Activated T-helper 1 cell treated with anti-CD3 and anti-CD28 coated beads, Interleukin-12 subunit alpha, Interleukin-12 subunit beta, Interleukin-2, Interleukin-4 antibody, amounts not matched to agents 30 ng/mL and 10 ng/mL and 1 ng/mL, durations not matched to agents 14 hours and 24 hours and 36 hours (primary cell): Measurements from ENCODE around the gene TUSC2. TPM values are rescaled to one million over a fixed set of nuclear protein-coding genes. Genes with fewer than 3 reads are reported as not detected.
"Not testable (repeated sequence)": the region's sequence is repeated elsewhere in the genome, so short reads cannot be mapped to it uniquely, and the experiment has no call there.

Experiments
- DNase-seq: peaks from one replicate; pipeline ENCODE4 v3.0.0; 2021; ENCODE audit warnings: low spot score
- H3K27ac Mint-ChIP-seq: one replicate; pipeline ENCODE4 v1.8.0; 2021; ENCODE audit warnings: mild to moderate bottlenecking, mixed read lengths
- H3K27me3 Mint-ChIP-seq: one replicate; pipeline ENCODE4 v1.8.0; 2022; ENCODE audit warnings: mild to moderate bottlenecking, moderate library complexity, mixed read lengths; ENCODE audit not compliant: insufficient read depth
- H3K36me3 Mint-ChIP-seq: one replicate; pipeline ENCODE4 v1.8.0; 2021; ENCODE audit warnings: low read depth, mixed read lengths
- H3K4me1 Mint-ChIP-seq: one replicate; pipeline ENCODE4 v1.8.0; 2021; ENCODE audit warnings: low read depth, mixed read lengths
- H3K4me3 Mint-ChIP-seq: one replicate; pipeline ENCODE4 v1.8.0; 2021; ENCODE audit warnings: mild to moderate bottlenecking, moderate library complexity, mixed read lengths
- H3K9me3 Mint-ChIP-seq: one replicate; pipeline ENCODE4 v1.8.0; 2021; ENCODE audit warnings: mixed read lengths
- intact Hi-C: fragments of 100-400 bp; cut with micrococcal nuclease; formaldehyde crosslinking; loops from one replicate; pipeline ENCODE4 v1.15.1; 2024
- total RNA-seq: library from RNA; stranded (reverse); gene quantifications from 2 replicates; pipeline ENCODE4 v1.2.3, GENCODE V29; 2022

The TUSC2 gene
- total RNA-seq, 1 donor from 2014 or later, result 29.9 TPM

GRCh38 chr3:50290161-50290641, 37.8 kb downstream of the TUSC2 start:
- H3K27me3 Mint-ChIP-seq, result no peaks in the 10 kb centered on the region
- peaks cover 14% of the 10 kb centered on the region for H3K4me1 Mint-ChIP-seq
- no peak for DNase-seq
- H3K27ac Mint-ChIP-seq, result no peak overlapping the region
- H3K4me3 Mint-ChIP-seq, result peak overlapping the region; percentile 63
- intact Hi-C loops, result no loop called here
- H3K36me3 Mint-ChIP-seq, result peaks cover 15% of the 10 kb centered on the region
- H3K9me3 Mint-ChIP-seq, result no peaks in the 10 kb centered on the region

GRCh38 chr3:50289130-50289529, 38.9 kb downstream of the TUSC2 start:
- intact Hi-C loops, result no loop called here
- H3K4me3 Mint-ChIP-seq, result peak overlapping the region; percentile 63
- no peaks in the 10 kb centered on the region for H3K27me3 Mint-ChIP-seq
- H3K36me3 Mint-ChIP-seq, result peaks cover 15% of the 10 kb centered on the region
- peaks cover 14% of the 10 kb centered on the region for H3K4me1 Mint-ChIP-seq
- no peak for DNase-seq
- H3K27ac Mint-ChIP-seq, result no peak overlapping the region
- H3K9me3 Mint-ChIP-seq, result no peaks in the 10 kb centered on the region

GRCh38 chr3:50288387-50289007, 39.5 kb downstream of the TUSC2 start:
- Mint-ChIP-seq H3K4me3 (no peak overlapping the region), H3K4me1 (peaks cover 14% of the 10 kb centered on the region), H3K9me3 (no peaks in the 10 kb centered on the region), H3K36me3 (peaks cover 15% of the 10 kb centered on the region), H3K27ac (no peak overlapping the region), H3K27me3 (no peaks in the 10 kb centered on the region)
- DNase-seq, result no peak
- intact Hi-C loops, result no loop called here

GRCh38 chr3:50287262-50287661, 40.8 kb downstream of the TUSC2 start:
- Mint-ChIP-seq H3K9me3 (no peaks in the 10 kb centered on the region), H3K4me3 (no peak overlapping the region), H3K4me1 (peaks cover 6% of the 10 kb centered on the region), H3K36me3 (peaks cover 15% of the 10 kb centered on the region), H3K27ac (no peak overlapping the region), H3K27me3 (no peaks in the 10 kb centered on the region)
- no peak for DNase-seq
- intact Hi-C loops, result no loop called here

- H3K27ac Mint-ChIP-seq, result no peak overlapping the region
- H3K4me1 Mint-ChIP-seq, result peaks cover 6% of the 10 kb centered on the region
- no peak overlapping the region for H3K4me3 Mint-ChIP-seq
- intact Hi-C loops, result no loop called here
- DNase-seq, result no peak
- no peaks in the 10 kb centered on the region for H3K9me3 Mint-ChIP-seq
- peaks cover 15% of the 10 kb centered on the region for H3K36me3 Mint-ChIP-seq
- no peaks in the 10 kb centered on the region for H3K27me3 Mint-ChIP-seq
Measured at GRCh38 chr3:50286322-50287227, 41.4 kb downstream of the TUSC2 start.

GRCh38 chr3:50284121-50284520, 43.9 kb downstream of the TUSC2 start:
- H3K36me3 Mint-ChIP-seq, H3K9me3 Mint-ChIP-seq, intact Hi-C loops, H3K27me3 Mint-ChIP-seq, H3K4me1 Mint-ChIP-seq, DNase-seq, H3K27ac Mint-ChIP-seq, H3K4me3 Mint-ChIP-seq: not testable (repeated sequence)

- peaks cover 31% of the 10 kb centered on the region for H3K27me3 Mint-ChIP-seq
Measured at GRCh38 chr3:50279255-50280016, 48.6 kb downstream of the TUSC2 start.

GRCh38 chr3:50278880-50279224, 49.2 kb downstream of the TUSC2 start, which contains the start of gene LSMEM2:
LSMEM2 (plus strand) TSS chr3:50279087; CDS start chr3:50279114, 27 bp downstream.
- Mint-ChIP-seq H3K4me1 (peaks cover 16% of the 10 kb centered on the region), H3K27me3 (peaks cover 36% of the 10 kb centered on the region), H3K27ac (no peak within 1 kb of the TSS), H3K9me3 (no peaks in the 10 kb centered on the region), H3K36me3 (no peaks in the 10 kb centered on the region), H3K4me3 (no peak within 1 kb of the TSS)
- no peak for DNase-seq
- intact Hi-C loops, result no loop called here

More at GRCh38 chr3:50279255-50280016, 48.6 kb downstream of the TUSC2 start:
- DNase-seq, result no peak
- H3K4me1 Mint-ChIP-seq, result peaks cover 11% of the 10 kb centered on the region
- H3K27ac Mint-ChIP-seq, result no peak overlapping the region
- no peak overlapping the region for H3K4me3 Mint-ChIP-seq
- H3K36me3 Mint-ChIP-seq, result no peaks in the 10 kb centered on the region
- H3K9me3 Mint-ChIP-seq, result no peaks in the 10 kb centered on the region
- intact Hi-C loops, result no loop called here

GRCh38 chr3:50278123-50278879, 49.7 kb downstream of the TUSC2 start:
- no peak overlapping the region for H3K27ac Mint-ChIP-seq
- intact Hi-C loops, result no loop called here
- peaks cover 16% of the 10 kb centered on the region for H3K4me1 Mint-ChIP-seq
- H3K9me3 Mint-ChIP-seq, result no peaks in the 10 kb centered on the region
- H3K36me3 Mint-ChIP-seq, result no peaks in the 10 kb centered on the region
- H3K27me3 Mint-ChIP-seq, result peaks cover 36% of the 10 kb centered on the region
- no peak for DNase-seq
- no peak overlapping the region for H3K4me3 Mint-ChIP-seq

- peaks cover 21% of the 10 kb centered on the region for H3K4me1 Mint-ChIP-seq
- intact Hi-C loops, result no loop called here
- DNase-seq, result no peak
- no peaks in the 10 kb centered on the region for H3K9me3 Mint-ChIP-seq
- no peak overlapping the region for H3K4me3 Mint-ChIP-seq
- H3K27ac Mint-ChIP-seq, result no peak overlapping the region
- H3K36me3 Mint-ChIP-seq, result no peaks in the 10 kb centered on the region
- peaks cover 40% of the 10 kb centered on the region for H3K27me3 Mint-ChIP-seq
Measured at GRCh38 chr3:50276762-50277101, 51.3 kb downstream of the TUSC2 start.

GRCh38 chr3:50275996-50276761, 51.8 kb downstream of the TUSC2 start:
- Mint-ChIP-seq H3K9me3 (no peaks in the 10 kb centered on the region), H3K4me3 (no peak overlapping the region), H3K27ac (peak overlapping the region; percentile 40), H3K36me3 (no peaks in the 10 kb centered on the region), H3K27me3 (peaks cover 40% of the 10 kb centered on the region), H3K4me1 (peaks cover 21% of the 10 kb centered on the region)
- intact Hi-C loops, result no loop called here
- DNase-seq, result no peak
